Loucy (cell line): ENCODE measurements around the gene CLDN10.

ENCODE experiments used
- CTCF ChIP-seq: fragments of 200-600 bp; sonication (generic); conservative IDR thresholded peaks from 2 replicates; pipeline ENCODE4 v1.5.1; 2014; ENCODE audit warnings: mild to moderate bottlenecking, antibody characterized with exemption, low read length
- EZH2phosphoT487 ChIP-seq: fragments of 200-600 bp; IDR thresholded peaks from 2 replicates; pipeline ENCODE4 v1.6.1; 2018; ENCODE audit warnings: antibody characterized with exemption, mild to moderate bottlenecking, moderate library complexity, borderline replicate concordance

- TF ChIP-seq CTCF (no peak), EZH2phosphoT487 (no peak)
Measured at GRCh38 chr13:95505265-95505664, 47.3 kb upstream of the CLDN10 start.
